Body of pancreas (tissue), 4 donors: Measurements from ENCODE around the gene CMIP. TPM values are rescaled to one million over a fixed set of nuclear protein-coding genes. Genes with fewer than 3 reads are reported as not detected.

Source experiments
- ATAC-seq: fragments of 150-250 bp; one replicate; pipeline ENCODE4 v1.9.1; 2016
- DNase-seq, 4 donors: peaks; one replicate each; pipeline ENCODE4 v3.0.0-alpha.2; 2019
- H3K27ac ChIP-seq, 4 donors: fragments of 200-600 bp; sonication (generic); 1 replicate in 3 of 4; 2 replicates in 1 of 4; pipeline versions ENCODE4 v1.5.1 to v1.6.1; 2016 to 2019; ENCODE audit warnings: mild to moderate bottlenecking in 1 of 4, mixed read lengths in 1 of 4, moderate library complexity in 1 of 4
- H3K27me3 ChIP-seq, 2 donors: fragments of 200-600 bp; sonication (generic); one replicate each; pipeline ENCODE4 v1.6.0; 2016; ENCODE audit warnings: mild to moderate bottlenecking in 1 of 2
- H3K36me3 ChIP-seq, 2 donors: fragments of 200-600 bp; sonication (generic); replicated peaks in 1 of 2; 2 replicates each; pipeline ENCODE4 v1.5.1; 2016; ENCODE audit warnings: low read depth in 2 of 2; ENCODE audit not compliant: insufficient read depth in 1 of 2
- H3K4me1 ChIP-seq: fragments of 200-600 bp; sonication (generic); one replicate; pipeline ENCODE4 v1.6.0; 2016
- H3K4me3 ChIP-seq, 2 donors: fragments of 200-600 bp; sonication (generic); 1 replicate in 1 of 2; 2 replicates in 1 of 2; pipeline ENCODE4 v1.5.1; 2016 to 2019
- H3K9me3 ChIP-seq, 3 donors: fragments of 200-600 bp; sonication (generic); 1 replicate in 2 of 3; 2 replicates in 1 of 3; pipeline ENCODE4 v1.5.1; 2016
- CTCF ChIP-seq, 7 experiments: fragments of 450-650 bp in 4 of 7; fragments of 200-600 bp in 3 of 7; sonication (generic) in 3 of 7; IDR thresholded peaks; one replicate each; pipeline ENCODE4 v1.5.1; 2016 to 2019; ENCODE audit warnings: antibody characterized with exemption in 7 of 7
- POLR2A ChIP-seq, 3 donors: fragments of 450-650 bp; IDR thresholded peaks; one replicate each; pipeline ENCODE4 v1.6.1; 2016; ENCODE audit warnings: antibody characterized with exemption in 3 of 3, mild to moderate bottlenecking in 2 of 3
- WGBS, 2 donors: methylation state at CpG; one replicate each; pipeline ENCODE4 v1.1.5; 2017; 5-methylcytosine and 5-hydroxymethylcytosine counted together
- intact Hi-C: fragments of 100-400 bp; cut with DNase I; formaldehyde crosslinking; loops from one replicate; pipeline ENCODE4 v1.15.1; 2023
- total RNA-seq, 2 donors: library from RNA; depleted of rRNA; stranded (reverse); fragments of >200 nt; gene quantifications; one replicate each; pipeline ENCODE4 v1.1.0, GENCODE V29; 2016

CMIP gene
- total RNA-seq, 2 donors from 2014 or later: 18.7 to 18.8 TPM

GRCh38 chr16:81624403-81624759 is 179.8 kb downstream of the CMIP start:
- H3K4me1 ChIP-seq: peaks cover 20% of the 10 kb centered on the region
- H3K27me3 ChIP-seq: no peaks in the 10 kb centered on the region
- TF ChIP-seq POLR2A (IDR thresholded peaks at IDR 0.05) (no peak), CTCF (IDR thresholded peaks at IDR 0.05) (no peak)
- no peak for ATAC-seq
- no peaks in the 10 kb centered on the region for H3K9me3 ChIP-seq
- WGBS, 2 donors: 92 to 95% methylated on average over 6 of the region's 6 CpGs
- H3K36me3 ChIP-seq: no peaks in the 10 kb centered on the region
- DNase-seq: no peak
- no peak overlapping the region for H3K4me3 ChIP-seq
- intact Hi-C loops: no loop called here
- H3K27ac ChIP-seq: peak overlapping the region in 3 of 4 donors; percentile 49 to 86 (median 85)

GRCh38 chr16:81624760-81625543 is 180.3 kb downstream of the CMIP start:
- ATAC-seq (no peak), DNase-seq (no peak)
- TF ChIP-seq POLR2A (IDR thresholded peaks at IDR 0.05) (no peak), CTCF (IDR thresholded peaks at IDR 0.05) (no peak)
- intact Hi-C loops: no loop called here
- Histone ChIP-seq H3K4me1 (peaks cover 20% of the 10 kb centered on the region), H3K27me3 (no peaks in the 10 kb centered on the region), H3K27ac (peak overlapping the region; percentile 49 to 86 (median 82)), H3K36me3 (no peaks in the 10 kb centered on the region), H3K9me3 (no peaks in the 10 kb centered on the region), H3K4me3 (no peak overlapping the region)
- WGBS, 2 donors: 72 to 91% methylated on average over 10 to 11 of the region's 11 CpGs

GRCh38 chr16:81625544-81626153 is 181.0 kb downstream of the CMIP start:
- H3K4me1 ChIP-seq: peaks cover 20% of the 10 kb centered on the region
- intact Hi-C loops: no loop called here
- DNase-seq (peak; percentile 86 to 95 (median 94)), ATAC-seq (peak; percentile 94)
- H3K9me3 ChIP-seq: no peaks in the 10 kb centered on the region
- 4 to 22% methylated on average over 5 to 9 of the region's 9 CpGs for WGBS, 2 donors
- no peaks in the 10 kb centered on the region for H3K27me3 ChIP-seq
- no peaks in the 10 kb centered on the region for H3K36me3 ChIP-seq
- TF ChIP-seq CTCF (IDR thresholded peaks at IDR 0.05): no peak
- no peak for TF ChIP-seq POLR2A (IDR thresholded peaks at IDR 0.05)
- H3K4me3 ChIP-seq: no peak overlapping the region
- H3K27ac ChIP-seq: peak overlapping the region; percentile 49 to 86 (median 82)

- Histone ChIP-seq H3K36me3 (no peaks in the 10 kb centered on the region), H3K9me3 (no peaks in the 10 kb centered on the region), H3K27ac (peak overlapping the region; percentile 49 to 86 (median 82)), H3K4me1 (peaks cover 20% of the 10 kb centered on the region), H3K4me3 (no peak overlapping the region), H3K27me3 (no peaks in the 10 kb centered on the region)
- intact Hi-C loops: no loop called here
- no peak for TF ChIP-seq POLR2A (IDR thresholded peaks at IDR 0.05)
- no peak for TF ChIP-seq CTCF (IDR thresholded peaks at IDR 0.05)
- 66 to 71% methylated on average over 6 of the region's 6 CpGs for WGBS, 2 donors
- DNase-seq (no peak), ATAC-seq (peak; percentile 6)
Observed at GRCh38 chr16:81626181-81626674, 181.6 kb downstream of the CMIP start.
